KMS-11 (cell line): ENCODE measurements around the gene BLNK.

ENCODE experiments used
- H2AFZ ChIP-seq: fragments of 200-600 bp; sonication (generic); 2 replicates; pipeline ENCODE4 v1.6.1; 2016; ENCODE audit warnings: antibody characterized with exemption, mixed run types, low read depth
- H3K27ac ChIP-seq: fragments of 200-600 bp; sonication (generic); 2 replicates; pipeline ENCODE4 v1.6.1; 2016; ENCODE audit warnings: mild to moderate bottlenecking, mixed run types
- H3K27me3 ChIP-seq: fragments of 200-600 bp; sonication (generic); 2 replicates; pipeline ENCODE4 v1.6.1; 2017; ENCODE audit warnings: mild to moderate bottlenecking, low read depth, mixed run types, moderate library complexity; ENCODE audit not compliant: insufficient read depth
- H3K36me3 ChIP-seq: fragments of 200-600 bp; sonication (generic); 2 replicates; pipeline ENCODE4 v1.6.1; 2017; ENCODE audit warnings: mild to moderate bottlenecking, mixed run types; ENCODE audit not compliant: insufficient read depth
- H3K4me1 ChIP-seq: fragments of 200-600 bp; sonication (generic); 2 replicates; pipeline ENCODE4 v1.6.1; 2016; ENCODE audit warnings: mild to moderate bottlenecking, low read depth, mixed run types; ENCODE audit not compliant: poor library complexity, severe bottlenecking
- H3K4me2 ChIP-seq: fragments of 200-600 bp; sonication (generic); 2 replicates; pipeline ENCODE4 v1.7.0; 2016; ENCODE audit warnings: mild to moderate bottlenecking, mixed run types
- H3K4me3 ChIP-seq: fragments of 200-600 bp; sonication (generic); IDR thresholded peaks from 2 replicates; pipeline ENCODE4 v1.6.1; 2017; ENCODE audit warnings: low read depth, low read length, mixed read lengths; ENCODE audit not compliant: insufficient read depth
- H3K79me2 ChIP-seq: fragments of 200-600 bp; sonication (generic); 2 replicates; pipeline ENCODE4 v1.6.1; 2016; ENCODE audit warnings: low read depth, mixed run types; ENCODE audit not compliant: insufficient read depth
- H3K9ac ChIP-seq: fragments of 200-600 bp; sonication (generic); 2 replicates; pipeline ENCODE4 v1.6.1; 2016; ENCODE audit warnings: mild to moderate bottlenecking, mixed run types
- H4K20me1 ChIP-seq: fragments of 200-600 bp; sonication (generic); 2 replicates; pipeline ENCODE4 v1.6.1; 2016; ENCODE audit warnings: mild to moderate bottlenecking, mixed run types; ENCODE audit not compliant: insufficient read depth
- CTCF ChIP-seq: fragments of 200-600 bp; sonication (generic); conservative IDR thresholded peaks from 2 replicates; pipeline ENCODE4 v1.6.1; 2017; ENCODE audit warnings: low read depth, mild to moderate bottlenecking, antibody characterized with exemption, low read length, moderate library complexity, mixed read lengths

The BLNK gene

GRCh38 chr10:96285331-96285752 lies 14.0 kb upstream of the BLNK start:
- no peak overlapping the region for H3K4me3 ChIP-seq
- no peak for TF ChIP-seq CTCF

GRCh38 chr10:96283756-96284155 lies 12.4 kb upstream of the BLNK start:
- Histone ChIP-seq H3K9ac (no peak overlapping the region), H3K36me3 (no peaks in the 10 kb centered on the region), H3K79me2 (no peaks in the 10 kb centered on the region), H4K20me1 (no peaks in the 10 kb centered on the region), H3K27me3 (no peaks in the 10 kb centered on the region), H3K4me3 (no peak overlapping the region), H2AFZ (no peak overlapping the region), H3K4me2 (no peak overlapping the region), H3K27ac (no peak overlapping the region), H3K4me1 (peaks cover 18% of the 10 kb centered on the region)
- TF ChIP-seq CTCF = no peak

More at GRCh38 chr10:96285331-96285752, 14.0 kb upstream of the BLNK start:
- H3K4me2 ChIP-seq = no peak overlapping the region
- no peaks in the 10 kb centered on the region for H3K36me3 ChIP-seq
- no peak overlapping the region for H3K9ac ChIP-seq
- H3K27me3 ChIP-seq = no peaks in the 10 kb centered on the region
- no peaks in the 10 kb centered on the region for H3K79me2 ChIP-seq
- H3K27ac ChIP-seq = no peak overlapping the region
- H4K20me1 ChIP-seq = no peaks in the 10 kb centered on the region
- H2AFZ ChIP-seq = no peak overlapping the region
- H3K4me1 ChIP-seq = peaks cover 24% of the 10 kb centered on the region

GRCh38 chr10:96283351-96283750 lies 12.0 kb upstream of the BLNK start:
- H2AFZ ChIP-seq = no peak overlapping the region
- no peak overlapping the region for H3K27ac ChIP-seq
- TF ChIP-seq CTCF = no peak
- no peaks in the 10 kb centered on the region for H4K20me1 ChIP-seq
- no peak overlapping the region for H3K4me3 ChIP-seq
- H3K79me2 ChIP-seq = no peaks in the 10 kb centered on the region
- no peaks in the 10 kb centered on the region for H3K27me3 ChIP-seq
- no peak overlapping the region for H3K9ac ChIP-seq
- H3K4me1 ChIP-seq = peaks cover 14% of the 10 kb centered on the region
- H3K4me2 ChIP-seq = no peak overlapping the region
- no peaks in the 10 kb centered on the region for H3K36me3 ChIP-seq

- Histone ChIP-seq H3K36me3 (no peaks in the 10 kb centered on the region), H3K27ac (no peak overlapping the region), H3K4me2 (no peak overlapping the region), H3K27me3 (no peaks in the 10 kb centered on the region), H3K9ac (no peak overlapping the region), H3K4me1 (no peaks in the 10 kb centered on the region), H3K79me2 (no peaks in the 10 kb centered on the region), H4K20me1 (no peaks in the 10 kb centered on the region), H3K4me3 (no peak overlapping the region), H2AFZ (no peak overlapping the region)
- no peak for TF ChIP-seq CTCF
These were observed 10.2 kb upstream of the BLNK start for GRCh38 chr10:96281444-96282029.
